Liver (tissue), 9 donors: ENCODE measurements around the gene MSH3. TPM values are rescaled to one million over a fixed set of nuclear protein-coding genes. Genes with fewer than 3 reads are reported as not detected.

ENCODE experiments used
- DNase-seq: peaks from one replicate; pipeline ENCODE4 v3.0.0-alpha.2; 2017; ENCODE audit warnings: low spot score
- H3K27ac ChIP-seq, 2 donors: one replicate each; pipeline ENCODE4 v1.7.0; 2013; ENCODE audit warnings: inconsistent platforms in 2 of 2, low read length in 2 of 2, control low read depth in 1 of 2, low read depth in 1 of 2, mild to moderate bottlenecking in 1 of 2
- H3K27me3 ChIP-seq, 4 donors: one replicate each; pipeline versions ENCODE4 v1.6.1 to v1.7.0; 2013; ENCODE audit warnings: low read length in 3 of 4, inconsistent platforms in 1 of 4, mild to moderate bottlenecking in 1 of 4, moderate library complexity in 1 of 4; ENCODE audit not compliant: control insufficient read depth in 4 of 4, insufficient read depth in 4 of 4
- H3K36me3 ChIP-seq, 4 donors: one replicate each; pipeline versions ENCODE4 v1.6.1 to v1.7.0; 2013; ENCODE audit warnings: low read length in 3 of 4, mild to moderate bottlenecking in 3 of 4, low read depth in 1 of 4, moderate library complexity in 1 of 4; ENCODE audit not compliant: control insufficient read depth in 4 of 4, insufficient read depth in 3 of 4
- H3K4me1 ChIP-seq, 4 donors: one replicate each; pipeline versions ENCODE4 v1.6.1 to v1.7.0; 2013; ENCODE audit warnings: low read length in 3 of 4, mild to moderate bottlenecking in 3 of 4, moderate library complexity in 1 of 4; ENCODE audit not compliant: control insufficient read depth in 4 of 4, insufficient read depth in 4 of 4
- H3K4me3 ChIP-seq, 3 donors: one replicate each; pipeline versions ENCODE4 v1.6.1 to v1.7.0; 2013; ENCODE audit warnings: low read length in 3 of 3, control low read depth in 1 of 3, low read depth in 1 of 3, mild to moderate bottlenecking in 1 of 3
- H3K9ac ChIP-seq, 2 donors: one replicate each; pipeline ENCODE4 v1.7.0; 2013; ENCODE audit warnings: low read length in 2 of 2, mild to moderate bottlenecking in 2 of 2, moderate library complexity in 2 of 2, control low read depth in 1 of 2, low read depth in 1 of 2
- H3K9me3 ChIP-seq, 4 donors: one replicate each; pipeline versions ENCODE4 v1.6.1 to v1.7.0; 2013; ENCODE audit warnings: low read length in 3 of 4; ENCODE audit not compliant: control insufficient read depth in 4 of 4
- CTCF ChIP-seq: fragments of 150-350 bp; IDR thresholded peaks from 2 replicates; pipeline ENCODE4 v1.5.1; 2017; ENCODE audit warnings: improper control_type of control experiment, low read depth, low read length; ENCODE audit not compliant: missing input control
- EGR1 ChIP-seq, 2 donors: IDR thresholded peaks; 2 replicates each; pipeline ENCODE4 v1.6.1; 2016 to 2018; ENCODE audit warnings: antibody characterized with exemption in 2 of 2, low read depth in 2 of 2
- FOXA1 ChIP-seq: IDR thresholded peaks from 2 replicates; pipeline ENCODE4 v1.6.1; 2016; ENCODE audit warnings: antibody characterized with exemption
- FOXA2 ChIP-seq: IDR thresholded peaks from 2 replicates; pipeline ENCODE4 v1.6.1; 2016; ENCODE audit warnings: antibody characterized with exemption
- GABPA ChIP-seq, 2 donors: IDR thresholded peaks in 1 of 2; conservative IDR thresholded peaks in 1 of 2; 2 replicates each; pipeline ENCODE4 v1.6.1; 2016; ENCODE audit warnings: antibody characterized with exemption in 2 of 2, mild to moderate bottlenecking in 1 of 2, moderate library complexity in 1 of 2
- HNF4A ChIP-seq, 2 donors: conservative IDR thresholded peaks; 2 replicates each; pipeline ENCODE4 v1.6.1; 2016; ENCODE audit warnings: antibody characterized with exemption in 2 of 2, mild to moderate bottlenecking in 2 of 2
- HNF4G ChIP-seq: IDR thresholded peaks from 2 replicates; pipeline ENCODE4 v1.6.1; 2016; ENCODE audit warnings: antibody characterized with exemption
- JUND ChIP-seq, 2 donors: IDR thresholded peaks; 2 replicates each; pipeline ENCODE4 v1.6.1; 2016; ENCODE audit warnings: antibody characterized with exemption in 2 of 2
- MAX ChIP-seq: IDR thresholded peaks from 2 replicates; pipeline ENCODE4 v1.6.1; 2016; ENCODE audit warnings: antibody characterized with exemption
- RAD21 ChIP-seq, 2 donors: IDR thresholded peaks; 2 replicates each; pipeline ENCODE4 v1.6.1; 2016; ENCODE audit warnings: antibody characterized with exemption in 2 of 2, mild to moderate bottlenecking in 2 of 2
- RXRA ChIP-seq, 2 donors: IDR thresholded peaks; 2 replicates each; pipeline ENCODE4 v1.6.1; 2017 to 2018; ENCODE audit warnings: antibody characterized with exemption in 2 of 2, mild to moderate bottlenecking in 1 of 2
- SP1 ChIP-seq: IDR thresholded peaks from 2 replicates; pipeline ENCODE4 v1.6.1; 2018; ENCODE audit warnings: antibody characterized with exemption, mild to moderate bottlenecking
- YY1 ChIP-seq: IDR thresholded peaks from 2 replicates; pipeline ENCODE4 v1.6.1; 2016; ENCODE audit warnings: antibody characterized with exemption, mild to moderate bottlenecking
- ZBTB33 ChIP-seq: IDR thresholded peaks from 2 replicates; pipeline ENCODE4 v1.6.1; 2016; ENCODE audit warnings: antibody characterized with exemption
- WGBS: extraction: QIAGEN DNeasy Blood & Tissue Kit; methylation state at CpG from one replicate; pipeline ENCODE4 v1.1.7; 2013; 5-methylcytosine and 5-hydroxymethylcytosine counted together
- polyA plus RNA-seq, 2 donors: library from polyadenylated mRNA; stranded (reverse) in 1 of 2; unstranded in 1 of 2; fragments of 200-250 nt in 1 of 2; fragments of >200 nt in 1 of 2; fragmentation: Nextera tagmentation in 1 of 2; extraction: Ambion mirVana in 1 of 2; gene quantifications; one replicate each; pipeline versions ENCODE4 v1.2.1 to v1.2.3, GENCODE V29; 2013 to 2015
- total RNA-seq, 2 donors: library from RNA; depleted of rRNA; stranded (reverse); fragments of >200 nt; gene quantifications; one replicate each; pipeline ENCODE4 v1.2.3, GENCODE V29; 2014
- TF ChIP-seq, protein P1 (sequence below): IDR thresholded peaks from 2 replicates; pipeline ENCODE4 v1.6.1; 2016; ENCODE audit warnings: antibody characterized with exemption, mild to moderate bottlenecking
- donor health status: healthy.
- donor health status: healthy.
- donor health status: healthy.
- donor health status: healthy.
- donor health status: healthy.

Gene MSH3
- total and polyA plus RNA-seq, 4 donors, result 3.0 to 19.1 (median 7.9) TPM

GRCh38 chr5:80653502-80653901 is 950 bp upstream of the MSH3 start:
- Histone ChIP-seq H3K9me3 (no peaks in the 10 kb centered on the region), H3K4me1 (peaks cover 3 to 27% (median 15%) of the 10 kb centered on the region in 4 donors), H3K9ac (peak overlapping the region; percentile 73 to 85), H3K27me3 (no peaks in the 10 kb centered on the region), H3K36me3 (peaks cover 0 to 16% (median 10%) of the 10 kb centered on the region in 4 donors), H3K27ac (peak overlapping the region; percentile 98), H3K4me3 (peak overlapping the region; percentile 78 to 97 (median 83))
- DNase-seq, result no peak
- no peak for TF ChIP-seq FOXA1
- TF ChIP-seq, protein P1, sequence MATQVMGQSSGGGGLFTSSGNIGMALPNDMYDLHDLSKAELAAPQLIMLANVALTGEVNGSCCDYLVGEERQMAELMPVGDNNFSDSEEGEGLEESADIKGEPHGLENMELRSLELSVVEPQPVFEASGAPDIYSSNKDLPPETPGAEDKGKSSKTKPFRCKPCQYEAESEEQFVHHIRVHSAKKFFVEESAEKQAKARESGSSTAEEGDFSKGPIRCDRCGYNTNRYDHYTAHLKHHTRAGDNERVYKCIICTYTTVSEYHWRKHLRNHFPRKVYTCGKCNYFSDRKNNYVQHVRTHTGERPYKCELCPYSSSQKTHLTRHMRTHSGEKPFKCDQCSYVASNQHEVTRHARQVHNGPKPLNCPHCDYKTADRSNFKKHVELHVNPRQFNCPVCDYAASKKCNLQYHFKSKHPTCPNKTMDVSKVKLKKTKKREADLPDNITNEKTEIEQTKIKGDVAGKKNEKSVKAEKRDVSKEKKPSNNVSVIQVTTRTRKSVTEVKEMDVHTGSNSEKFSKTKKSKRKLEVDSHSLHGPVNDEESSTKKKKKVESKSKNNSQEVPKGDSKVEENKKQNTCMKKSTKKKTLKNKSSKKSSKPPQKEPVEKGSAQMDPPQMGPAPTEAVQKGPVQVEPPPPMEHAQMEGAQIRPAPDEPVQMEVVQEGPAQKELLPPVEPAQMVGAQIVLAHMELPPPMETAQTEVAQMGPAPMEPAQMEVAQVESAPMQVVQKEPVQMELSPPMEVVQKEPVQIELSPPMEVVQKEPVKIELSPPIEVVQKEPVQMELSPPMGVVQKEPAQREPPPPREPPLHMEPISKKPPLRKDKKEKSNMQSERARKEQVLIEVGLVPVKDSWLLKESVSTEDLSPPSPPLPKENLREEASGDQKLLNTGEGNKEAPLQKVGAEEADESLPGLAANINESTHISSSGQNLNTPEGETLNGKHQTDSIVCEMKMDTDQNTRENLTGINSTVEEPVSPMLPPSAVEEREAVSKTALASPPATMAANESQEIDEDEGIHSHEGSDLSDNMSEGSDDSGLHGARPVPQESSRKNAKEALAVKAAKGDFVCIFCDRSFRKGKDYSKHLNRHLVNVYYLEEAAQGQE, result no peak
- TF ChIP-seq RXRA (IDR thresholded peaks at IDR 0.05), result no peak
- TF ChIP-seq YY1, result no peak
- TF ChIP-seq EGR1 (IDR thresholded peaks at IDR 0.05; ENCODE audit: low read depth in 2 of 2), result no peak
- no peak for TF ChIP-seq MAX
- no peak for TF ChIP-seq HNF4G
- no peak for TF ChIP-seq CTCF
- TF ChIP-seq GABPA (IDR thresholded peaks at IDR 0.05 in 1 of 2, conservative IDR thresholded peaks at IDR 0.05 in 1 of 2), result no peak
- TF ChIP-seq FOXA2, result no peak
- no peak for TF ChIP-seq ZBTB33
- no peak for TF ChIP-seq JUND (IDR thresholded peaks at IDR 0.05)
- 30% methylated on average over 8 of the region's 8 CpGs for WGBS

- TF ChIP-seq SP1 (peak; percentile 62), RAD21 (IDR thresholded peaks at IDR 0.05) (peak in 1 of 2 donors; percentile 19), RXRA (IDR thresholded peaks at IDR 0.05) (peak; percentile 59 to 77), HNF4A (conservative IDR thresholded peaks at IDR 0.05) (peak; percentile 72 to 81), CTCF (no peak)
- Histone ChIP-seq H3K36me3 (peaks cover 0 to 11% (median 9%) of the 10 kb centered on the region in 4 donors), H3K4me1 (peaks cover 3 to 27% (median 15%) of the 10 kb centered on the region in 4 donors), H3K9ac (peak overlapping the region; percentile 65 to 85), H3K27me3 (no peaks in the 10 kb centered on the region), H3K4me3 (peak overlapping the region; percentile 78 to 97 (median 83)), H3K27ac (peak overlapping the region; percentile 98), H3K9me3 (no peaks in the 10 kb centered on the region)
- WGBS, result under 1% methylated on average over 24 of the region's 24 CpGs
- peak; percentile 50 for DNase-seq
These were observed 430 bp upstream of the MSH3 start for GRCh38 chr5:80654054-80654390.
